KOPT-K1 (cell line): ENCODE results near the gene RAB40A.
"Not testable (repeated sequence)": the region's sequence is repeated elsewhere in the genome, so short reads cannot be mapped to it uniquely, and the experiment has no call there.

Source experiments
- H3K27ac ChIP-seq: fragments of 200-600 bp; sonication (generic); 2 replicates; pipeline ENCODE4 v1.5.1; 2016; ENCODE audit warnings: antibody characterized with exemption, mild to moderate bottlenecking, low read depth, low read length; ENCODE audit not compliant: poor library complexity, severe bottlenecking
- H3K36me3 ChIP-seq: fragments of 200-600 bp; sonication (generic); 2 replicates; pipeline ENCODE4 v1.5.1; 2017; ENCODE audit warnings: antibody characterized with exemption, mild to moderate bottlenecking, low read length, moderate library complexity; ENCODE audit not compliant: insufficient read depth
- H3K9me3 ChIP-seq: fragments of 200-600 bp; sonication (generic); 2 replicates; pipeline ENCODE4 v1.5.1; 2017; ENCODE audit warnings: antibody characterized with exemption, low read length, mild to moderate bottlenecking; ENCODE audit not compliant: insufficient read depth, poor library complexity, severe bottlenecking

Gene RAB40A

GRCh38 chrX:103498786-103499185, 20.5 kb downstream of the RAB40A start:
- H3K27ac ChIP-seq, result no peak overlapping the region
- no peaks in the 10 kb centered on the region for H3K9me3 ChIP-seq
- H3K36me3 ChIP-seq, result no peaks in the 10 kb centered on the region

DNA sequence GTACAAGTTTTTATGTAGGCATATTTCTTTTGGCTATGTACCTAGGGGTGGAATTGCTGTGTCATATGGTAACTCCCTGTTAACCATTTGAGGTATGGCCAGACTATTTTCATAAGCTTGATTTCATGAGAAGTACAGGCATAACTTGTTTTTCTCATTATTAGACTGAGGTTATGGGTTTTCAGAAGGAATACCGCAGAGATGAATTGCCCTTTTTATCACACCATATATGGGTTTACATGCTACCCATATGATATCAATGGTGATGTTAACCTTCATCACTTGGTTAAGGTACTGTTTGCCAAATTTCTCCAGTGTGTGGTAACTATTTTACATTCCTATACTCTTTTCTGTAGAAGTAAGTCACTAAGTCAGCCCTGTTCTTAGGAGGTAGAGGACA, 23.5 kb downstream of the RAB40A start:
- no peaks in the 10 kb centered on the region for H3K9me3 ChIP-seq
- no peaks in the 10 kb centered on the region for H3K36me3 ChIP-seq
- H3K27ac ChIP-seq, result no peak overlapping the region

- not testable (repeated sequence) for H3K27ac ChIP-seq, H3K36me3 ChIP-seq, H3K9me3 ChIP-seq
Measured at GRCh38 chrX:103493578-103493977, 25.7 kb downstream of the RAB40A start.

- H3K36me3 ChIP-seq, H3K9me3 ChIP-seq, H3K27ac ChIP-seq: not testable (repeated sequence)
Measured at GRCh38 chrX:103489733-103490132, 29.6 kb downstream of the RAB40A start.

GRCh38 chrX:103488794-103489193, 30.5 kb downstream of the RAB40A start:
- H3K27ac ChIP-seq, result no peak overlapping the region
- no peaks in the 10 kb centered on the region for H3K9me3 ChIP-seq
- no peaks in the 10 kb centered on the region for H3K36me3 ChIP-seq

DNA sequence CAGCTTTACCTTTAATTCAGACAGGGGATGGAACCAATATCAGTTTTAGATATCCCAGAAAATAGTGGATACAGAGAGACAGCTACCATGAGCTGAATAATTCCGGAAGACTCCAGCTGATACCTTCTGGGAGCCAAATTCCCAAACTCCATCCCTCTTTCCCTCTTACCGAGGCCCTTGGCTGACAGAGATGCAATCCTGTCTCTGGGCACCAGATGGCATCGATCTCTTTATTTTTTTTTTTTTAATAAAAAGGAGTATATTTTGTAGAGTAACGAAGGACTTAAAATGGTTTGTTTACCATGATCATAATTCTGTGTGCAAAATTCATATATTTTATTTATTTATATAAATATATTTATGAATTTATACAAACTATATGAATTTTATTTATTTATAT, 31.0 kb downstream of the RAB40A start:
- no peaks in the 10 kb centered on the region for H3K36me3 ChIP-seq
- no peaks in the 10 kb centered on the region for H3K9me3 ChIP-seq
- no peak overlapping the region for H3K27ac ChIP-seq

DNA sequence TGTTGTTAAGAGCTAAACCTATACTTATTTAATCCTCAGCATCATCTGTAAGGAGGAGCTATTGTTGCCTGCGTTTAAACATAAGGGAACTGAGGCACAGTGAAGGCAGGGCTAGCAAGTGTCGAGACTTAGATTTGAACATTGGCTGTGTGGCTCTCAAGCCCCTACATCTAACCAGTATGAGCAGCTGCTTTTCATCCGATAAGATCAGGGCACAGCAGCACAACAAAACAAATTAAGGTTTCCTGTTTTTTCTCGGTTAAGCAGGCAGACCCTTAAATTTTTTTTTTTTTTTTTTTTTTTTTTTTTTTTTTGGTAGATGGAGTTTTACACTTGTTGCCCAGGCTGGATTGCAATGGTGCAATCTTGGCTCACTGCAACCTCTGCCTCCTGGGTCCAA, 35.6 kb downstream of the RAB40A start:
- H3K36me3 ChIP-seq, result no peaks in the 10 kb centered on the region
- H3K27ac ChIP-seq, result no peak overlapping the region
- no peaks in the 10 kb centered on the region for H3K9me3 ChIP-seq

DNA sequence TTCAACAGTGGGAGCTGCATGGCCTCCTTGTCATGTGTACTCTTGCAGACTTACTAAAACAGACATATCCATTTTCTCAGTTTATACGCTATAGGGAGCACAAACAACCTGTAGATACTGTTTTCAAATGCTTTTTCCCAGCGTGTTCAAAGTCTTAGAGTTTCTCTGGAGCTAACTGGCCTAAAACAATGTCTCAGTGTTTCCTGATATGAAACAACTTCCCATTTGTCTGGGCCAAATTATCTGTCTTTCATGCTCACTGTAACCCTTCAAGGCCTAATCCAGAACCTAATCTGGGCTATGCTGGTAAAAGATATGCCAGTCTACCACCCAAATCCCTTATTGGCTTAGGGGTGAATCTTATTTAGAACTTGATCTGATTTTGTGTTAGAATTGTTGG, 38.8 kb downstream of the RAB40A start:
- H3K27ac ChIP-seq, result no peak overlapping the region
- no peaks in the 10 kb centered on the region for H3K36me3 ChIP-seq
- H3K9me3 ChIP-seq, result no peaks in the 10 kb centered on the region

- Histone ChIP-seq H3K9me3 (no peaks in the 10 kb centered on the region), H3K27ac (no peak overlapping the region), H3K36me3 (no peaks in the 10 kb centered on the region)
Measured at GRCh38 chrX:103477496-103477895, 41.8 kb downstream of the RAB40A start.

- H3K27ac ChIP-seq, result no peak overlapping the region
- no peaks in the 10 kb centered on the region for H3K36me3 ChIP-seq
- H3K9me3 ChIP-seq, result no peaks in the 10 kb centered on the region
Measured at GRCh38 chrX:103475381-103475780, 43.9 kb downstream of the RAB40A start.

DNA sequence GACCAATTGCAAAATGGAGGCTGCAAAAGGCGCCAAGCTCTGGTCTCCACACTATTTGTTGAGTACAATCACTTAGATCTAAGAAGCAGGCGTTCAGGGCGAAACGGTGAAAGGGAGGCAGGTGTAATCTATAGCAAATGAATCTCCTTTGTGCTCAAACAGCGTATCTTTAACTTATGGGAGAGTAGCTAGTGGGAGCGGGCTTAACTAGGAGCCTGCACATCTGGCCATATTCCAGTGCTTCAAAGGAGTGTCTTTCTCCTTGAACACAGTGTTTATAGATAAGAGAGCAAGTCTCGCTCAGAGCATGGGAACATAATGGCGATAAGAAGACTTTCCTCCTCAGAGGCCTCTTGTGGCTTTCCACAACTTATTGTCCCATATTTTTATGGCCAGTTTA, 49.3 kb downstream of the RAB40A start:
- H3K9me3 ChIP-seq, H3K36me3 ChIP-seq, H3K27ac ChIP-seq: not testable (repeated sequence)

- H3K9me3 ChIP-seq, result no peaks in the 10 kb centered on the region
- H3K36me3 ChIP-seq, result no peaks in the 10 kb centered on the region
- no peak overlapping the region for H3K27ac ChIP-seq
Measured at GRCh38 chrX:103467887-103468286, 51.4 kb downstream of the RAB40A start.

DNA sequence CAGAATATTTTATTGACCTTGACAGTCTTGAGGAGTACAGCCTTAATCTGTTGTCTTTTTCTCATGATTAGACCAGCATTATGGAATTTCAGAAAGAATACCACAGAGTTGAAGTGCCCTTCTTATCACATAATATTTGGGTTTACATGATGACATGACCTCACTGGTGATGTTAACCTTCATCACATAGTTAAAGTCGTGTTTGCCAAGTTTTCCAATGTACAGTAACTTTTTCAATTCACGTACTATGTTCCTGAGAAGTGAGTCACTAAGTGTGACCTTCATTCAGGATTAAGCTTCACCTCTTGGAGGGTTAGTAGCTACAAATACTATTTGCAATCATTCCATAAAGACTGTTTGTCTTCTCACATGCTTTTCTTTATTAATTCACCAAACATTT, 52.1 kb downstream of the RAB40A start:
- Histone ChIP-seq H3K27ac (no peak overlapping the region), H3K36me3 (no peaks in the 10 kb centered on the region), H3K9me3 (no peaks in the 10 kb centered on the region)

- Histone ChIP-seq H3K27ac (no peak overlapping the region), H3K36me3 (no peaks in the 10 kb centered on the region)
Measured at GRCh38 chrX:103464774-103465117, 54.5 kb downstream of the RAB40A start.

GRCh38 chrX:103464072-103464773, 55.1 kb downstream of the RAB40A start:
- no peak overlapping the region for H3K27ac ChIP-seq
- no peaks in the 10 kb centered on the region for H3K9me3 ChIP-seq
- no peaks in the 10 kb centered on the region for H3K36me3 ChIP-seq

More at GRCh38 chrX:103464774-103465117, 54.5 kb downstream of the RAB40A start:
- no peaks in the 10 kb centered on the region for H3K9me3 ChIP-seq

GRCh38 chrX:103461156-103461555, 58.1 kb downstream of the RAB40A start:
- Histone ChIP-seq H3K9me3 (no peaks in the 10 kb centered on the region), H3K36me3 (no peaks in the 10 kb centered on the region), H3K27ac (no peak overlapping the region)
